ENCODE data around the gene GJA1. TPM values are rescaled to one million over a fixed set of nuclear protein-coding genes. Genes with fewer than 3 reads are reported as not detected.

GJA1 gene
- total RNA-seq, 1 experiment from 2014 or later, result 15.2 TPM

DNA sequence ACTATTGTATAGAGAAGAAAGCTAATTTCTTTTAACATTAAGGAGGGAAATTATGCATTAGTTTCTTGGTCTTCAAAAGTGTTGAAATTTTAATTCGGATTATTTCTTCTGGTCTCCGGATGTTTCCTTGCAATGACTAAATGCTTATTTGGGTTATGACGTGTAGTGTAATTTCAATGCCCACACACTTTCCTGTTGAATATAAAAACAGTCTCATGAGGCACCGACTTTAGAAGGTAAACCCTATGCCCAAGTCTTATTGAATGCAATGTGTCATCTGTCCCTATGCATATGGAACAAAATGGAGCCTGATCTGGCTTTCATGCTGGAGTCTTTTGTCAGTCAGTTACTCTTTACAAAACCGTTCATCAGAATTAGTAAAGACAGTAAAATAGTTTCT is 17.7 kb downstream of the GJA1 start:
- H3K4me1 ChIP-seq (ENCODE audit: insufficient read depth, low read length), result no peaks in the 10 kb centered on the region

DNA sequence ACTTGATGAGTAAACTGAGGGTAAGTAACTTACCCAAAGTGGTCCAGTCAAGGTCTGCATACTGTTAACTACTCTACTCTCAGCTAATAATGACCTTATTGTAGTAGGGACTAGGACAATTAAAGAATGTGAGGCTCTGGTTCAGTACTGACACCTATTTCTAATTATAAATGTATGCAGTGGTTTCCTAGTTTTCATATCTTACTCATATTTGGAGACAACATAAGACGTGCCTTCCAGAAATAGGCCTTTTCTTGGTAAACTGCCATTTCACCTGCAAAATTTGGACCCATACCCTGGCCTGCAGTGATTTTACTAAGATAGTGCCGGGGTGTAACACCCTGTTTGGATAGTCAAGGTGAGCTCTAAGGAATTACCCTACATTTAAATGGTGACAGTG is 24.7 kb downstream of the GJA1 start:
- Histone ChIP-seq H3K4me2 (ENCODE audit: low read length) (no peak overlapping the region), H3K27me3 (ENCODE audit: low read length) (no peaks in the 10 kb centered on the region), H3K9me3 (ENCODE audit: low read length) (no peaks in the 10 kb centered on the region), H3K79me2 (ENCODE audit: low read length) (no peaks in the 10 kb centered on the region), H3K4me3 (ENCODE audit: low read length) (no peak overlapping the region), H3K9ac (ENCODE audit: low read length) (no peak overlapping the region), H3K9me2 (replicated peaks; ENCODE audit: low read length) (no peaks in the 10 kb centered on the region), H4K20me1 (ENCODE audit: low read length) (no peaks in the 10 kb centered on the region), H3K36me3 (ENCODE audit: low read depth, low read length) (no peaks in the 10 kb centered on the region), H2AFZ (ENCODE audit: low read length) (no peak overlapping the region), H3F3A (ENCODE audit: low read length, unreplicated experiment) (no peaks in the 10 kb centered on the region), H3K27ac (ENCODE audit: low read length) (no peak overlapping the region), H3K4me1 (ENCODE audit: insufficient read depth, low read length) (no peaks in the 10 kb centered on the region)
- intact Hi-C loops (cut with micrococcal nuclease), result no loop called here
- BruUV-seq (replicated peaks), result no TSS peak
- ATAC-seq, result no peak
- CTCF ChIA-PET, result no interaction called here
- DNase-seq, result no peak
- TF ChIP-seq, protein P1, sequence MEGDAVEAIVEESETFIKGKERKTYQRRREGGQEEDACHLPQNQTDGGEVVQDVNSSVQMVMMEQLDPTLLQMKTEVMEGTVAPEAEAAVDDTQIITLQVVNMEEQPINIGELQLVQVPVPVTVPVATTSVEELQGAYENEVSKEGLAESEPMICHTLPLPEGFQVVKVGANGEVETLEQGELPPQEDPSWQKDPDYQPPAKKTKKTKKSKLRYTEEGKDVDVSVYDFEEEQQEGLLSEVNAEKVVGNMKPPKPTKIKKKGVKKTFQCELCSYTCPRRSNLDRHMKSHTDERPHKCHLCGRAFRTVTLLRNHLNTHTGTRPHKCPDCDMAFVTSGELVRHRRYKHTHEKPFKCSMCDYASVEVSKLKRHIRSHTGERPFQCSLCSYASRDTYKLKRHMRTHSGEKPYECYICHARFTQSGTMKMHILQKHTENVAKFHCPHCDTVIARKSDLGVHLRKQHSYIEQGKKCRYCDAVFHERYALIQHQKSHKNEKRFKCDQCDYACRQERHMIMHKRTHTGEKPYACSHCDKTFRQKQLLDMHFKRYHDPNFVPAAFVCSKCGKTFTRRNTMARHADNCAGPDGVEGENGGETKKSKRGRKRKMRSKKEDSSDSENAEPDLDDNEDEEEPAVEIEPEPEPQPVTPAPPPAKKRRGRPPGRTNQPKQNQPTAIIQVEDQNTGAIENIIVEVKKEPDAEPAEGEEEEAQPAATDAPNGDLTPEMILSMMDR (conservative IDR thresholded peaks at IDR 0.05; ENCODE audit: low read depth, low read length), result no peak
- no peak for TF ChIP-seq EZH2phosphoT487 (IDR thresholded peaks at IDR 0.05; ENCODE audit: borderline replicate concordance, low read length)
- TF ChIP-seq EZH2 (IDR thresholded peaks at IDR 0.05; ENCODE audit: low read length, unreplicated experiment), result no peak
- POLR2A ChIA-PET (ENCODE audit: unreplicated experiment), result no interaction called here

More for the DNA sequence above, 17.7 kb downstream of the GJA1 start:
- DNase-seq (no peak), ATAC-seq (no peak)
- BruUV-seq (replicated peaks), result no TSS peak
- Histone ChIP-seq H3F3A (ENCODE audit: low read length, unreplicated experiment) (no peaks in the 10 kb centered on the region), H3K27me3 (ENCODE audit: low read length) (no peaks in the 10 kb centered on the region), H3K27ac (ENCODE audit: low read length) (no peak overlapping the region), H4K20me1 (ENCODE audit: low read length) (no peaks in the 10 kb centered on the region), H2AFZ (ENCODE audit: low read length) (no peak overlapping the region), H3K9me3 (ENCODE audit: low read length) (no peaks in the 10 kb centered on the region), H3K9ac (ENCODE audit: low read length) (no peak overlapping the region), H3K4me2 (ENCODE audit: low read length) (no peak overlapping the region), H3K4me3 (ENCODE audit: low read length) (no peak overlapping the region), H3K79me2 (ENCODE audit: low read length) (no peaks in the 10 kb centered on the region), H3K36me3 (ENCODE audit: low read depth, low read length) (no peaks in the 10 kb centered on the region), H3K9me2 (replicated peaks; ENCODE audit: low read length) (no peaks in the 10 kb centered on the region)
- intact Hi-C loops (cut with micrococcal nuclease), result no loop called here
- CTCF ChIA-PET, result no interaction called here
- POLR2A ChIA-PET (ENCODE audit: unreplicated experiment), result no interaction called here
- TF ChIP-seq EZH2 (IDR thresholded peaks at IDR 0.05; ENCODE audit: low read length, unreplicated experiment), result no peak
- no peak for TF ChIP-seq EZH2phosphoT487 (IDR thresholded peaks at IDR 0.05; ENCODE audit: borderline replicate concordance, low read length)
- TF ChIP-seq, protein P1 (conservative IDR thresholded peaks at IDR 0.05; ENCODE audit: low read depth, low read length), result no peak

DNA sequence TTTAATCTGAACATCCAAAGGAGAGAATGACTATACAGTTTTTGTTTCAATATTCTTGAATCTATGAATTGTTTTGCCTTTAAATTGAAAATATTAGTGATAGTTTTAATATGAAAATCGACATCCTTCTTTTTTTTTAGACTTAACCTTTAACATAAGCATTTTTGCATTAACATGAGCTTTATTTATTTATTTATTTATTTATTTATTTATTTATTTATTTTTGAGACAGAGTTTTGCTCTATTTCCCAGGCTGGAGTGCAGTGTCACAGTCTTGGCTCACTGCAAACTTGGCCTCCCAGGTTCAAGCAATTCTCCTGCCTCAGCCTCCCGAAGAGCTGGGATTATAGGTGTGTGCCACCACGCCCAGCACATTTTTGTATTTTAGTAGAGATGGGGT is 27.6 kb downstream of the GJA1 start:
- TF ChIP-seq, protein P1 (conservative IDR thresholded peaks at IDR 0.05; ENCODE audit: low read depth, low read length), result no peak
- TF ChIP-seq EZH2 (IDR thresholded peaks at IDR 0.05; ENCODE audit: low read length, unreplicated experiment) (no peak), EZH2phosphoT487 (IDR thresholded peaks at IDR 0.05; ENCODE audit: borderline replicate concordance, low read length) (no peak)
- intact Hi-C loops (cut with micrococcal nuclease), result no loop called here
- CTCF ChIA-PET, result no interaction called here

More for the DNA sequence above, 27.6 kb downstream of the GJA1 start:
- Histone ChIP-seq H3K4me1 (ENCODE audit: insufficient read depth, low read length) (no peaks in the 10 kb centered on the region), H3K9ac (ENCODE audit: low read length) (no peak overlapping the region), H3K9me3 (ENCODE audit: low read length) (no peaks in the 10 kb centered on the region), H3K9me2 (replicated peaks; ENCODE audit: low read length) (no peaks in the 10 kb centered on the region), H3K4me2 (ENCODE audit: low read length) (no peak overlapping the region), H3K79me2 (ENCODE audit: low read length) (no peaks in the 10 kb centered on the region), H2AFZ (ENCODE audit: low read length) (no peak overlapping the region), H4K20me1 (ENCODE audit: low read length) (no peaks in the 10 kb centered on the region), H3K27me3 (ENCODE audit: low read length) (no peaks in the 10 kb centered on the region), H3K27ac (ENCODE audit: low read length) (no peak overlapping the region), H3K4me3 (ENCODE audit: low read length) (no peak overlapping the region), H3K36me3 (ENCODE audit: low read depth, low read length) (no peaks in the 10 kb centered on the region), H3F3A (ENCODE audit: low read length, unreplicated experiment) (no peaks in the 10 kb centered on the region)
- POLR2A ChIA-PET (ENCODE audit: unreplicated experiment), result no interaction called here
- BruUV-seq (replicated peaks), result no TSS peak
- ATAC-seq (no peak), DNase-seq (no peak)

All from PC-3 (cell line).